ENCODE results near the gene RORC. TPM values are rescaled to one million over a fixed set of nuclear protein-coding genes. Genes with fewer than 3 reads are reported as not detected.
A peak's percentile ranks its signal among the peaks of the same experiment; 100 is the strongest.

Gene RORC
- total RNA-seq, 2 donors from 2014 or later: 20.5 to 27.7 TPM

DNA sequence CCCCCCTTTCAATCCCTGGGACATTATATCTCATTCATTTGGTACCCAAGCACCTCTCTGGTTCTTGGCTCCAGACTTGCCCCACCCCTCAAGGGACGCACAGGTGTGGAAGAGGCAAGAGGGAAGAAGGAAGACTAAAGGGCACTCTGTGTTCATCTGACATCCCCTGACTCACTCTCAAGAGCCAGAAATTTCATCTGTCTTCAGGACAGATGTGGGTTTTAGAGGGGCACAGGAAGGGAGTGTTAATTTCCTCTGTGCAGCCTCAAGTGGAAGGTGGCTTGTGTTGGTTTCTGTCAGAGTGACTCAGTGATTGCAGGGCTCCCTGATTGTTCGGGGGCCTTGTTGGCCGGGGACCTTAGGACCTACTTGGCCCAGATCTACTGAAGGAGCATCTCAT, 5.6 kb upstream of the RORC start:
- peak overlapping the region; percentile 46 for H3K27ac ChIP-seq
- no peaks in the 10 kb centered on the region for H3K9me3 ChIP-seq
- peaks cover 6% of the 10 kb centered on the region for H3K4me1 ChIP-seq
- peaks cover 6% of the 10 kb centered on the region for H3K27me3 ChIP-seq
- intact Hi-C loops (cut with DNase I): loop anchor here (10.0 kb wide), 2 partner anchors 142 to 242 kb away; no protein-coding TSS in a partner anchor
- H3K4me3 ChIP-seq: no peak overlapping the region
- no peaks in the 10 kb centered on the region for H3K36me3 ChIP-seq
- DNase-seq: no peak
- peak overlapping the region in 1 of 2 donors; percentile 2 for H3K9ac ChIP-seq (ENCODE audit: low read depth in 2 of 2, low read length in 2 of 2)
- TF ChIP-seq, protein P1, sequence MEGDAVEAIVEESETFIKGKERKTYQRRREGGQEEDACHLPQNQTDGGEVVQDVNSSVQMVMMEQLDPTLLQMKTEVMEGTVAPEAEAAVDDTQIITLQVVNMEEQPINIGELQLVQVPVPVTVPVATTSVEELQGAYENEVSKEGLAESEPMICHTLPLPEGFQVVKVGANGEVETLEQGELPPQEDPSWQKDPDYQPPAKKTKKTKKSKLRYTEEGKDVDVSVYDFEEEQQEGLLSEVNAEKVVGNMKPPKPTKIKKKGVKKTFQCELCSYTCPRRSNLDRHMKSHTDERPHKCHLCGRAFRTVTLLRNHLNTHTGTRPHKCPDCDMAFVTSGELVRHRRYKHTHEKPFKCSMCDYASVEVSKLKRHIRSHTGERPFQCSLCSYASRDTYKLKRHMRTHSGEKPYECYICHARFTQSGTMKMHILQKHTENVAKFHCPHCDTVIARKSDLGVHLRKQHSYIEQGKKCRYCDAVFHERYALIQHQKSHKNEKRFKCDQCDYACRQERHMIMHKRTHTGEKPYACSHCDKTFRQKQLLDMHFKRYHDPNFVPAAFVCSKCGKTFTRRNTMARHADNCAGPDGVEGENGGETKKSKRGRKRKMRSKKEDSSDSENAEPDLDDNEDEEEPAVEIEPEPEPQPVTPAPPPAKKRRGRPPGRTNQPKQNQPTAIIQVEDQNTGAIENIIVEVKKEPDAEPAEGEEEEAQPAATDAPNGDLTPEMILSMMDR (IDR thresholded peaks at IDR 0.05): no peak

DNA sequence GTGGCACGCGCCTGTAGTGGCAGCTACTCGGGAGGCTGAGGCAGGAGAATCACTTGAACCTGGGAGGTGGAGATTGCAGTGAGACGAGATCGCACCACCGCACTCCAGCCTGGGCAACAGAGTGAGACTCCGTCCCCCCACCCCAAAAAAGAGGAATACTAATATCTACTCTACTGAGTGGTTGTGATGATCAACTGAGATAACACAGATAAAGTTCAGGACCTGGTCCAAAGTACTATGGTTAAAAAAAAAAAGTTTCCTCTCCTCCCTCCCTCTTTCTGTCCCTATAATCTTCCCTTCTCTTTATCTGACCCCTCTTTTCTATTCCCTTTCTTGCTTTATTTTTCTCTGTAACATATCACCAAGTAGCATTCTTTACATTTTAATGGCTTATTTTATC, 4.0 kb upstream of the RORC start:
- TF ChIP-seq, protein P1 (IDR thresholded peaks at IDR 0.05): no peak
- no peaks in the 10 kb centered on the region for H3K9me3 ChIP-seq
- intact Hi-C loops (cut with DNase I): loop anchor here (10.0 kb wide), 2 partner anchors 141 to 241 kb away; no protein-coding TSS in a partner anchor
- no peak for DNase-seq
- no peak overlapping the region for H3K4me3 ChIP-seq
- peak overlapping the region in 1 of 2 donors; percentile 2 for H3K9ac ChIP-seq (ENCODE audit: low read depth in 2 of 2, low read length in 2 of 2)
- no peaks in the 10 kb centered on the region for H3K36me3 ChIP-seq
- H3K27me3 ChIP-seq: peaks cover 6% of the 10 kb centered on the region
- no peak overlapping the region for H3K27ac ChIP-seq
- H3K4me1 ChIP-seq: peaks cover 10% of the 10 kb centered on the region

DNA sequence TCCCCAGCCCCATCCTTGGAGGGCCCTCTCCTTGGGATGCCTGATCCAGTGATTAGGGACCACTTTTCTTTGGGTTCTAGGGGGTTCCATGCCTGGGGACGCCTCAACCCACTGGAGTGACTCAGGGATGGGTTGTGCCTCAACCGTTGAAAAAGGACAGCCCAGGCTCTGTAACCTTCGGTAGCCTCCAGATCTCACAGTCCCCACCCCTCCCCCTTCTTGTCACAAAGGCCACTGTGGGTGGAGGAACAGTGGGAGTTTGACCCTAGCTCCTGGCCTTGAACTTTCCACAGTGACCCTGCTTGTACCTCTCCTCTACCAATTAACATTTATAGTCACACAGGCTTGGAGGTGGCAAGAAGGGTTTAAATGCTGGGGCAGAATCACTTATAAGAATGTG, 2.6 kb upstream of the RORC start:
- peaks cover 6% of the 10 kb centered on the region for H3K27me3 ChIP-seq
- no peak overlapping the region for H3K27ac ChIP-seq
- TF ChIP-seq, protein P1 (IDR thresholded peaks at IDR 0.05): no peak
- H3K36me3 ChIP-seq: no peaks in the 10 kb centered on the region
- no peak for DNase-seq
- H3K9me3 ChIP-seq: no peaks in the 10 kb centered on the region
- no peak overlapping the region for H3K4me3 ChIP-seq
- H3K9ac ChIP-seq (ENCODE audit: low read depth in 2 of 2, low read length in 2 of 2): peak overlapping the region in 1 of 2 donors; percentile 54
- H3K4me1 ChIP-seq: peaks cover 14% of the 10 kb centered on the region
- intact Hi-C loops (cut with DNase I): loop anchor here (10.0 kb wide), 2 partner anchors 139 to 239 kb away; no protein-coding TSS in a partner anchor

DNA sequence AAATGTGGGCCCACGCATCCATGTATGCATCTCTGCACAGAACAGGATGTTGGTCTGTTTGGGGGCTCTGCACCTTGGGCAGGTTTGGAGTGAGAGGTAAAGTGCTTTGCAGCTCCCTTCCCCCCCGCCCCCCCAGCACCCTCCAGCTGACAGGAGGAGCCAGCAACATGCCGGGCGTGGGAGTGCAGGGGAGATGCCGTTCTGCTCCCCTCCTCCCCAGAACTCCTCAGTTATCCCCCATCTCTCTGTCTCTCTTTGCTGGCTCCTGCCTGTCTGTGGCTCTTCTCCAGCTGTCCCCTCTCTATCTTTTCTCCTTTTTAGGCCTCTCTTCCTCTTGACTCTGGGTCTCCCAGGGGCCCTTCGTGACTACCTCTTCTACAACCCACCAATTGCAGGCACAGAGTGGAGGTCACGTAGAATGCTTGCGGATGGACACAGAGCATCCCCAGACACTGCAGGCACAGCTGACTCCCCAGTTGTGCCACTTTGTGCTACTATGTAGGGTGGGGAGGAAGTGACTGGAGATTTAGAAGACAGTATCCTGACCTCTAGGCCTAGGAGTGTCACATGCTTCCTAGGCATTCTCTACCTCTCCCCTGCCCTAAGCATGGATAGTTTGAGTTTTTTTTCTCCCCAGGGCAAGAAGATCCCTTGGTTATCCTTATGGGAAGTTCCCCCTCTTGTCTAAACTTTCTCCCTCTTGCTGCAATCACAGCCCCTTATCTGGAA, 1.7 kb upstream of the RORC start:
- no peaks in the 10 kb centered on the region for H3K36me3 ChIP-seq
- H3K9me3 ChIP-seq: no peaks in the 10 kb centered on the region
- peaks cover under 1% of the 10 kb centered on the region for H3K27me3 ChIP-seq
- H3K9ac ChIP-seq (ENCODE audit: low read depth in 2 of 2, low read length in 2 of 2): peak overlapping the region; percentile 27 to 94
- intact Hi-C loops (cut with DNase I): loop anchor here (10.0 kb wide), 2 partner anchors 139 to 239 kb away; no protein-coding TSS in a partner anchor
- peaks cover 14% of the 10 kb centered on the region for H3K4me1 ChIP-seq
- no peak overlapping the region for H3K27ac ChIP-seq
- H3K4me3 ChIP-seq: no peak overlapping the region
- TF ChIP-seq, protein P1 (IDR thresholded peaks at IDR 0.05): no peak
- DNase-seq: no peak

DNA sequence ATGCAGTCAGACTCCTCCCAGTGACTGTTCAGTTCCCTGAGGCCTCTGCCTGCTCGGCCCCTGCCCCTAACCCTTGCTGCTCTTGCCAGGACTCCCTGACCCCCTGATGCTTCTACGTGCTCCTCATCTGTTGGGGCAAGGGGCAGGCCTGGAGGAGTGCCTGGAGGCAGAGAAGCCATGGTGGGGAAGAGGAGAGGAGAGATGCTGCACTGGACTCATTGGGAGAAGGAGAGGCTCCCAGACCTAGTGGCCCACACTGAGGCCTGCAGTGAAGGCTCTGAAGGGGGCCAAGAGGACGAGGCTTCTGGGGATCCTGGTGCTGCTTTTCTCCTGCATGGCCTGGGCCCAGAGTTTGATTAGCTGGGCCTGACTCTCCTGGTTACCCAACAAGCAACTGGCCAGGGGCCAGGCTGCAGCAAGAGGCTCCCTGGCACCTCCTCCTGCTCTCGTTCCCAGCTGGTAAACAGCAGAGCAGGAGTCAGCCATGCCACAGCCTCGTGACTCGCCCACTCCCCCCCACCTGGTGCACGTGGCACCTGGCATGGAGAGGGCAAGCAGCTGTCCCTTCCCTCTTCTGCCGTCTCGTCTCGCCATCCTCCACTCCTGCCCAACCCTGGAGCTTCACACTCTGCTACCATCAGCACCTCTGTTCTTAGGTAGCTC, 847 bp upstream of the RORC start:
- peak overlapping the region; percentile 41 to 94 for H3K9ac ChIP-seq (ENCODE audit: low read depth in 2 of 2, low read length in 2 of 2)
- intact Hi-C loops (cut with DNase I): loop anchor here (10.0 kb wide), 2 partner anchors 138 to 238 kb away; no protein-coding TSS in a partner anchor
- H3K27ac ChIP-seq: peak overlapping the region; percentile 89
- H3K4me1 ChIP-seq: peaks cover 14% of the 10 kb centered on the region
- TF ChIP-seq, protein P1 (IDR thresholded peaks at IDR 0.05): no peak
- H3K36me3 ChIP-seq: no peaks in the 10 kb centered on the region
- H3K27me3 ChIP-seq: no peaks in the 10 kb centered on the region
- peak; percentile 88 for DNase-seq
- no peaks in the 10 kb centered on the region for H3K9me3 ChIP-seq
- H3K4me3 ChIP-seq: no peak overlapping the region

All from colonic mucosa (tissue), 4 donors.